ENCODE results near the gene RBM15. TPM values are rescaled to one million over a fixed set of nuclear protein-coding genes. Genes with fewer than 3 reads are reported as not detected.

Gene RBM15
- total and polyA plus RNA-seq, 2 donors from 2014 or later = 2.2 to 27.8 TPM

DNA sequence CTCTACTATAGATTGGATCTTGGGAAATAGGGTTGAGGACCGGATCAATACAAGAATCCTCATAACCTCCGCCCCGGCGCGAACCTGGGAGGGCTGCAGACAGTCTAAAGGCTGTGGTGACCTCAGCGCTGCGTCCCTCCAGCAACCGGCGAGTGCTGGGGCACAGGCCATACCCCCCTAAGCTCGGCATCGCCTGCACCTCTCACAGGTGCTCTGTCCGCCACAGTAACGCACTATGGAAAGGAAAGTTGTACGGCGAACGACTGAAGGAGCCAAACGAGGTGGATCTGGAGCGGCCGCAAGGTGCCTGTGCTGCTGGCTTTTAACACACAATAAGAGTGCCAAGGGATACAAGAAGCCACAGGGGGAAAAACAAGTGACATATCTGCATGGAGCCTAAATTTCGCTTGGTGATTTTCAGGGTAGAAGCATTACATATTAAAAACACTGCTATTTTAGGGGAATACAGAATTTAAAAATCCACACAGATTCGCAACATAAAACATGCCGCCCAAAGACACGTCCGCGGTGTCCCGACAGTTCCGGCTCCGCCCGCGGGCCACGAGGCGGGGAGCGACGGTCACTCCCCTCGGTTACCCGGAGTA lies 1.4 kb upstream of the RBM15 start:
- intact Hi-C loops (cut with DNase I) = no loop called here
- Histone ChIP-seq H3K4me3 (ENCODE audit: low read length in 3 of 3) (peak overlapping the region; percentile 75 to 93 (median 92)), H3K4me1 (ENCODE audit: control insufficient read depth in 2 of 3, insufficient read depth in 2 of 3, low read depth in 1 of 3, low read length in 3 of 3) (peaks cover 0 to 24% (median 11%) of the 10 kb centered on the region in 3 donors), H3K9ac (ENCODE audit: low read length in 3 of 3) (peak overlapping the region; percentile 48 to 89 (median 66)), H3K27ac (ENCODE audit: low read depth in 2 of 2, low read length in 2 of 2) (peak overlapping the region; percentile 99), H3K27me3 (ENCODE audit: control insufficient read depth, insufficient read depth, low read length) (no peaks in the 10 kb centered on the region), H3K36me3 (ENCODE audit: control insufficient read depth in 2 of 3, insufficient read depth in 3 of 3, low read length in 3 of 3) (peaks cover 0 to 15% (median 7%) of the 10 kb centered on the region in 3 donors), H3K9me3 (ENCODE audit: control insufficient read depth in 2 of 3, insufficient read depth in 1 of 3, low read length in 3 of 3) (no peaks in the 10 kb centered on the region)
- no peak for TF ChIP-seq CTCF (IDR thresholded peaks at IDR 0.05; ENCODE audit: borderline replicate concordance, extremely low read depth, insufficient read depth)
- DNase-seq (peak in 4 of 5 donors; percentile 43 to 89 (median 74)), FAIRE-seq (no peak)

DNA sequence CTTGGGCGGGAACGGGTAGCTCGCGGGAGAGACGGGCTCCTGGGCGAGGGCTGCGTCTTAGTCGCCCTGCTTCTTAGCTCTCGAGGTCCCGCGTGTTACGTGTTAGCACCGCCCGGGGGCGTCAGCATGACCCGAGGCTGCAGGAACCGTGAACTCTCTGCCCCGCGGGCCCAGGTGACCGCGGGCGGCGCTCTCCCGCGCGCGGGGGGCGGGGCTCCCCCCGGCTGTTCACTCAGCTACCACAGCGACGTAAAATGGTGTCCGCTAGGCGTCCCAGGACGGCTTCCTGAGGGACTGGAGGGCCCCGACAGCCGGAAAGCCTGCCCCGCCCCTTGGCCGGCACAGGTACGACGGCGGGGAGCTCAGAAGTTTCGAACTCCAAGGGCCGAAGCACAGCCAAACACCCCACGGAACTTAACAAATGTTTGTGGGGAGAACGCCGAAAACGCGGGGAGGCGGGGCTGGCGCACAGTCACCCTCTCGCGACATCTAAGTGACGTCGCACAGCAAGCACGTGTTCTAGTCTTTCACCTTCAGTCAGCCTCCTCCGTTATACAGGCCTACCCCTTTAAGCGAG lies 780 bp upstream of the RBM15 start:
- intact Hi-C loops (cut with DNase I) = no loop called here
- peaks cover 0 to 15% (median 7%) of the 10 kb centered on the region in 3 donors for H3K36me3 ChIP-seq (ENCODE audit: control insufficient read depth in 2 of 3, insufficient read depth in 3 of 3, low read length in 3 of 3)
- no peak for FAIRE-seq
- peak overlapping the region; percentile 99 for H3K27ac ChIP-seq (ENCODE audit: low read depth in 2 of 2, low read length in 2 of 2)
- no peaks in the 10 kb centered on the region for H3K9me3 ChIP-seq (ENCODE audit: control insufficient read depth in 2 of 3, insufficient read depth in 1 of 3, low read length in 3 of 3)
- peak overlapping the region; percentile 75 to 93 (median 92) for H3K4me3 ChIP-seq (ENCODE audit: low read length in 3 of 3)
- H3K27me3 ChIP-seq (ENCODE audit: control insufficient read depth, insufficient read depth, low read length) = no peaks in the 10 kb centered on the region
- H3K4me1 ChIP-seq (ENCODE audit: control insufficient read depth in 2 of 3, insufficient read depth in 2 of 3, low read depth in 1 of 3, low read length in 3 of 3) = peaks cover 0 to 26% (median 13%) of the 10 kb centered on the region in 3 donors
- peak overlapping the region; percentile 48 to 89 (median 66) for H3K9ac ChIP-seq (ENCODE audit: low read length in 3 of 3)
- peak; percentile 14 for TF ChIP-seq CTCF (IDR thresholded peaks at IDR 0.05; ENCODE audit: borderline replicate concordance, extremely low read depth, insufficient read depth)
- DNase-seq = peak in 2 of 5 donors; percentile 98

DNA sequence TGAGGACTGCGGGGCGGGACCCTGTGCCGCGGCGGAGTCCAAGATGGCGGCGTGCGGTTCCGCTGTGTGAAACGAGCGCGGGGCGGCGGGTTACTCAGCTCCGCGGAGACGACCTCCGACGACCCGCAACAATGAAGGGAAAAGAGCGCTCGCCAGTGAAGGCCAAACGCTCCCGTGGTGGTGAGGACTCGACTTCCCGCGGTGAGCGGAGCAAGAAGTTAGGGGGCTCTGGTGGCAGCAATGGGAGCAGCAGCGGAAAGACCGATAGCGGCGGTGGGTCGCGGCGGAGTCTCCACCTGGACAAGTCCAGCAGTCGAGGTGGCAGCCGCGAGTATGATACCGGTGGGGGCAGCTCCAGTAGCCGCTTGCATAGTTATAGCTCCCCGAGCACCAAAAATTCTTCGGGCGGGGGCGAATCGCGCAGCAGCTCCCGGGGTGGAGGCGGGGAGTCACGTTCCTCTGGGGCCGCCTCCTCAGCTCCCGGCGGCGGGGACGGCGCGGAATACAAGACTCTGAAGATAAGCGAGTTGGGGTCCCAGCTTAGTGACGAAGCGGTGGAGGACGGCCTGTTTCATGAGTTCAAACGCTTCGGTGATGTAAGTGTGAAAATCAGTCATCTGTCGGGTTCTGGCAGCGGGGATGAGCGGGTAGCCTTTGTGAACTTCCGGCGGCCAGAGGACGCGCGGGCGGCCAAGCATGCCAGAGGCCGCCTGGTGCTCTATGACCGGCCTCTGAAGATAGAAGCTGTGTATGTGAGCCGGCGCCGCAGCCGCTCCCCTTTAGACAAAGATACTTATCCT lies 430 bp downstream of the RBM15 start:
- peaks cover 3 to 28% (median 13%) of the 10 kb centered on the region in 3 donors for H3K4me1 ChIP-seq (ENCODE audit: control insufficient read depth in 2 of 3, insufficient read depth in 2 of 3, low read depth in 1 of 3, low read length in 3 of 3)
- intact Hi-C loops (cut with DNase I) = no loop called here
- H3K27ac ChIP-seq (ENCODE audit: low read depth in 2 of 2, low read length in 2 of 2) = peak overlapping the region; percentile 92 to 94
- peaks cover 0 to 15% (median 7%) of the 10 kb centered on the region in 3 donors for H3K36me3 ChIP-seq (ENCODE audit: control insufficient read depth in 2 of 3, insufficient read depth in 3 of 3, low read length in 3 of 3)
- H3K9ac ChIP-seq (ENCODE audit: low read length in 3 of 3) = peak overlapping the region; percentile 50 to 89 (median 79)
- H3K4me3 ChIP-seq (ENCODE audit: low read length in 3 of 3) = peak overlapping the region; percentile 75 to 92 (median 84)
- DNase-seq (peak in 4 of 5 donors; percentile 77 to 93 (median 84)), FAIRE-seq (no peak)
- TF ChIP-seq CTCF (IDR thresholded peaks at IDR 0.05; ENCODE audit: borderline replicate concordance, extremely low read depth, insufficient read depth) = peak; percentile 15
- H3K27me3 ChIP-seq (ENCODE audit: control insufficient read depth, insufficient read depth, low read length) = no peaks in the 10 kb centered on the region
- H3K9me3 ChIP-seq (ENCODE audit: control insufficient read depth in 2 of 3, insufficient read depth in 1 of 3, low read length in 3 of 3) = no peaks in the 10 kb centered on the region

Measured in kidney (tissue), 14 donors.